H1 (cell line): ENCODE measurements around the gene GPR68. TPM values are rescaled to one million over a fixed set of nuclear protein-coding genes. Genes with fewer than 3 reads are reported as not detected.
"Not testable (repeated sequence)": the region's sequence is repeated elsewhere in the genome, so short reads cannot be mapped to it uniquely, and the experiment has no call there.

Experiments
- CTCF ChIA-PET: fragments of 300-600 bp; sonication (Branson Sonifier 250); formaldehyde crosslinking; loops from one replicate; lab custom pipeline; 2021; ENCODE audit not compliant: partially characterized antibody; lab: Charles Lee
- POLR2A ChIA-PET: fragments of 300-600 bp; sonication (Branson Sonifier 250); formaldehyde crosslinking; loops from one replicate; lab custom pipeline; 2021; ENCODE audit warnings: inconsistent platforms; ENCODE audit not compliant: partially characterized antibody; lab: Charles Lee
- DNase-seq, 2 experiments: peaks; one replicate each; pipeline versions ENCODE4 v3.0.0 to v3.0.0-alpha.2; 2010 to 2022; ENCODE audit warnings: low spot score in 2 of 2, low read depth in 1 of 2, mixed read lengths in 1 of 2
- FAIRE-seq: peaks from 2 replicates; lab custom pipeline; 2011; peaks lifted over from hg19 to GRCh38; lab: Jason Lieb, UNC
- H2AFZ ChIP-seq: 2 replicates; pipeline ENCODE4 v1.8.1; 2012; ENCODE audit warnings: low read length, inconsistent platforms
- H2AK5ac ChIP-seq: 2 replicates; pipeline ENCODE4 v1.6.1; 2013; ENCODE audit warnings: low read depth, low read length
- H2BK120ac ChIP-seq: replicated peaks from 2 replicates; pipeline ENCODE3; 2013; ENCODE audit warnings: low read depth, low read length, inconsistent platforms
- H2BK12ac ChIP-seq: 2 replicates; pipeline ENCODE4 v1.6.1; 2013; ENCODE audit warnings: low read depth, low read length
- H2BK15ac ChIP-seq: 2 replicates; pipeline ENCODE4 v1.6.1; 2013; ENCODE audit warnings: low read length
- H2BK20ac ChIP-seq: 2 replicates; pipeline ENCODE4 v1.6.1; 2013; ENCODE audit warnings: low read length
- H2BK5ac ChIP-seq: 2 replicates; pipeline ENCODE4 v1.6.1; 2013; ENCODE audit warnings: low read depth, low read length
- H3K14ac ChIP-seq: 2 replicates; pipeline ENCODE4 v1.6.1; 2013; ENCODE audit warnings: inconsistent platforms; ENCODE audit not compliant: insufficient read length
- H3K18ac ChIP-seq: 2 replicates; pipeline ENCODE4 v1.6.1; 2013; ENCODE audit warnings: low read length; ENCODE audit errors: extremely low read depth
- H3K23ac ChIP-seq: 2 replicates; pipeline ENCODE4 v1.6.1; 2013; ENCODE audit warnings: inconsistent platforms; ENCODE audit not compliant: insufficient read length
- H3K23me2 ChIP-seq: 2 replicates; pipeline ENCODE4 v1.6.1; 2013; ENCODE audit warnings: low read depth, low read length
- H3K27ac ChIP-seq: 2 replicates; pipeline ENCODE4 v1.6.1; 2011; ENCODE audit warnings: low read depth, low read length, inconsistent platforms
- H3K27me3 ChIP-seq, 4 experiments: replicated peaks in 1 of 4; 1 replicate in 1 of 4; 2 replicates in 3 of 4; pipeline versions ENCODE4 v1.6.1 to v1.8.1; 2011 to 2013; ENCODE audit warnings: low read length in 3 of 4, mild to moderate bottlenecking in 3 of 4, inconsistent platforms in 2 of 4, mixed read lengths in 2 of 4, moderate library complexity in 1 of 4; ENCODE audit not compliant: control insufficient read depth in 3 of 4, insufficient read depth in 3 of 4; ENCODE audit errors: extremely low read depth in 1 of 4
- H3K36me3 ChIP-seq, 4 experiments: 2 replicates each; pipeline versions ENCODE4 v1.6.1 to v1.8.1; 2011 to 2013; ENCODE audit warnings: mild to moderate bottlenecking in 4 of 4, low read length in 3 of 4, moderate library complexity in 2 of 4, control low read depth in 1 of 4, inconsistent platforms in 1 of 4; ENCODE audit not compliant: insufficient read depth in 4 of 4, control insufficient read depth in 2 of 4
- H3K4ac ChIP-seq: replicated peaks from 2 replicates; pipeline ENCODE3; 2013; ENCODE audit warnings: low read length, low read depth, mixed read lengths, inconsistent platforms; ENCODE audit not compliant: insufficient read length
- H3K4me1 ChIP-seq, 4 experiments: replicated peaks in 1 of 4; 1 replicate in 1 of 4; 2 replicates in 3 of 4; pipeline versions ENCODE4 v1.6.1 to v1.8.1; 2011 to 2013; ENCODE audit warnings: low read length in 3 of 4, inconsistent platforms in 2 of 4, mixed read lengths in 1 of 4; ENCODE audit not compliant: insufficient read depth in 4 of 4, control insufficient read depth in 3 of 4
- H3K4me2 ChIP-seq, 2 experiments: 2 replicates each; pipeline versions ENCODE4 v1.6.1 to v1.8.1; 2011 to 2013; ENCODE audit warnings: low read depth in 2 of 2, low read length in 2 of 2, control low read depth in 1 of 2, inconsistent platforms in 1 of 2, mild to moderate bottlenecking in 1 of 2; ENCODE audit not compliant: insufficient read depth in 1 of 2
- H3K4me3 ChIP-seq, 4 experiments: fragments of 200-600, 300-600 bp in 1 of 4; sonication (generic), shearing (Covaris generic), sonication (Bioruptor Twin) in 1 of 4; 2 replicates each; pipeline versions ENCODE4 v1.5.1 to v1.8.1; 2011 to 2016; ENCODE audit warnings: low read length in 4 of 4, low read depth in 3 of 4, control low read depth in 2 of 4, inconsistent platforms in 2 of 4, mild to moderate bottlenecking in 2 of 4, mixed read lengths in 1 of 4, moderate library complexity in 1 of 4; ENCODE audit not compliant: insufficient read depth in 2 of 4; ENCODE audit errors: extremely low read depth in 1 of 4
- H3K56ac ChIP-seq: replicated peaks from 2 replicates; pipeline ENCODE3; 2013; ENCODE audit warnings: low read depth, mild to moderate bottlenecking, mixed read lengths, low read length, inconsistent platforms; ENCODE audit not compliant: insufficient read length
- H3K79me1 ChIP-seq: 2 replicates; pipeline ENCODE4 v1.6.1; 2013; ENCODE audit warnings: low read depth, low read length, control low read depth
- H3K79me2 ChIP-seq, 2 experiments: 2 replicates each; pipeline versions ENCODE4 v1.6.1 to v1.8.1; 2012 to 2013; ENCODE audit warnings: low read length in 2 of 2, mild to moderate bottlenecking in 2 of 2, inconsistent platforms in 1 of 2; ENCODE audit not compliant: insufficient read depth in 2 of 2, control insufficient read depth in 1 of 2
- H3K9ac ChIP-seq, 4 experiments: replicated peaks in 1 of 4; 1 replicate in 1 of 4; 2 replicates in 3 of 4; pipeline versions ENCODE4 v1.6.1 to v1.8.1; 2011 to 2013; ENCODE audit warnings: low read depth in 3 of 4, low read length in 3 of 4, control low read depth in 2 of 4, mild to moderate bottlenecking in 2 of 4, moderate library complexity in 2 of 4, inconsistent platforms in 1 of 4; ENCODE audit errors: extremely low read depth in 1 of 4
- H3K9me3 ChIP-seq, 2 experiments: 2 replicates each; pipeline versions ENCODE4 v1.6.1 to v1.8.1; 2012 to 2013; ENCODE audit warnings: mild to moderate bottlenecking in 2 of 2, moderate library complexity in 2 of 2, control low read depth in 1 of 2, inconsistent platforms in 1 of 2, low read depth in 1 of 2, low read length in 1 of 2, mixed read lengths in 1 of 2; ENCODE audit not compliant: insufficient read depth in 2 of 2
- H4K20me1 ChIP-seq, 2 experiments: replicated peaks in 1 of 2; 2 replicates each; pipeline versions ENCODE3 to v1.8.1; 2011 to 2013; ENCODE audit warnings: inconsistent platforms in 2 of 2, low read length in 2 of 2, mild to moderate bottlenecking in 1 of 2; ENCODE audit not compliant: insufficient read depth in 2 of 2, control insufficient read depth in 1 of 2
- H4K5ac ChIP-seq: 2 replicates; pipeline ENCODE4 v1.6.1; 2013; ENCODE audit warnings: low read length, low read depth, mixed read lengths, inconsistent platforms; ENCODE audit not compliant: insufficient read length
- H4K8ac ChIP-seq: 2 replicates; pipeline ENCODE4 v1.8.0; 2013; ENCODE audit warnings: mild to moderate bottlenecking, moderate library complexity, low read length, inconsistent platforms; ENCODE audit not compliant: insufficient read depth; ENCODE audit errors: extremely low read depth
- H4K91ac ChIP-seq: replicated peaks from 2 replicates; pipeline ENCODE3; 2013; ENCODE audit warnings: low read length, mixed read lengths, inconsistent platforms; ENCODE audit not compliant: insufficient read length
- CHD2 ChIP-seq: IDR thresholded peaks from 2 replicates; pipeline ENCODE4 v1.6.1; 2012; ENCODE audit warnings: low read length, improper control_type of control experiment
- CTBP2 ChIP-seq: IDR thresholded peaks from 2 replicates; pipeline ENCODE4 v1.7.0; 2011; ENCODE audit warnings: borderline replicate concordance, mild to moderate bottlenecking, moderate library complexity, mixed read lengths, low read length; ENCODE audit not compliant: insufficient read depth, insufficient read length
- POLR2AphosphoS5 ChIP-seq: IDR thresholded peaks from 2 replicates; pipeline ENCODE4 v1.6.1; 2011; ENCODE audit warnings: low read depth, low read length
- POU5F1 ChIP-seq: IDR thresholded peaks from 2 replicates; pipeline ENCODE4 v1.6.1; 2011; ENCODE audit warnings: low read depth, mild to moderate bottlenecking, low read length, moderate library complexity
- RFX5 ChIP-seq: IDR thresholded peaks from 2 replicates; pipeline ENCODE4 v1.6.1; 2011; ENCODE audit warnings: low read depth, low read length, improper control_type of control experiment, borderline replicate concordance
- SIN3A ChIP-seq, 2 experiments: IDR thresholded peaks in 1 of 2; conservative IDR thresholded peaks in 1 of 2; 2 replicates each; pipeline ENCODE4 v1.6.1; 2011 to 2012; ENCODE audit warnings: low read length in 2 of 2, improper control_type of control experiment in 1 of 2, low read depth in 1 of 2, mild to moderate bottlenecking in 1 of 2
- SP2 ChIP-seq: IDR thresholded peaks from 2 replicates; pipeline ENCODE4 v1.6.1; 2012; ENCODE audit warnings: mild to moderate bottlenecking, low read length, inconsistent platforms
- TCF12 ChIP-seq: IDR thresholded peaks from 2 replicates; pipeline ENCODE4 v1.6.1; 2011; ENCODE audit warnings: low read depth, mild to moderate bottlenecking, low read length
- TEAD4 ChIP-seq: IDR thresholded peaks from 2 replicates; pipeline ENCODE4 v1.6.1; 2012; ENCODE audit warnings: low read depth, low read length, inconsistent platforms, mixed read lengths
- WGBS, 2 experiments: shearing (Covaris generic) in 1 of 2; methylation state at CpG; one replicate each; pipeline versions ENCODE4 v1.1.6 to v1.1.7; 2013 to 2015; ENCODE audit warnings: low lambda C conversion rate in 2 of 2, mixed read lengths in 2 of 2, inconsistent platforms in 1 of 2, low coverage in 1 of 2, missing lambda C conversion rate in 1 of 2; ENCODE audit not compliant: insufficient replicate concordance in 2 of 2, insufficient coverage in 1 of 2, insufficient read length in 1 of 2; ENCODE audit errors: extremely low coverage in 1 of 2, missing lambda C conversion rate in 1 of 2; 5-methylcytosine and 5-hydroxymethylcytosine counted together
- polyA plus RNA-seq, 7 experiments: library from polyadenylated mRNA; depleted of rRNA in 3 of 7; stranded (reverse) in 5 of 7; unstranded in 2 of 7; fragments of >200 nt in 5 of 7; fragments of 200-250 nt in 2 of 7; gene quantifications; 1 replicate in 5 of 7; 2 replicates in 1 of 7; 4 replicates in 1 of 7; pipeline versions ENCODE4 v1.2.1 to v1.2.3, GENCODE V29; 2011 to 2013; ENCODE audit warnings: missing spikeins in 2 of 7, mixed read lengths in 2 of 7
- total RNA-seq: library from RNA; stranded (reverse); fragmentation: NEBNext Ultra II Directional; extraction: Animal tissue kit (Norgen Biotek cat#: 25700); gene quantifications from 2 replicates; pipeline ENCODE4 v1.2.1, GENCODE V29; 2021

The GPR68 gene
- total and polyA plus RNA-seq, 2 of the 8 experiments (the other 6 are each of a cell fraction or from before 2014, with no cell fraction given) = 0.22 to 0.76 TPM

- TF ChIP-seq TEAD4 (no peak), SIN3A (conservative IDR thresholded peaks at IDR 0.05 in 1 of 2, IDR thresholded peaks at IDR 0.05 in 1 of 2; ENCODE audit: low read depth in 1 of 2, low read length in 2 of 2) (no peak), POU5F1 (no peak), CHD2 (no peak), TCF12 (no peak), POLR2AphosphoS5 (no peak), RFX5 (no peak), SP2 (no peak), CTBP2 (no peak)
- TF ChIP-seq, all 59 proteins: peak for 0
Measured at GRCh38 chr14:91246051-91246852, 1.7 kb upstream of the GPR68 start (continued).

- not testable (repeated sequence) for H2BK15ac ChIP-seq, H4K5ac ChIP-seq, H2AK5ac ChIP-seq, H3K23ac ChIP-seq, H3K4ac ChIP-seq, H4K91ac ChIP-seq, H4K20me1 ChIP-seq, H3K79me1 ChIP-seq, H3K27ac ChIP-seq, H4K8ac ChIP-seq, H3K23me2 ChIP-seq, H2BK120ac ChIP-seq, H3K9me3 ChIP-seq, H2BK20ac ChIP-seq, H3K56ac ChIP-seq, H3K4me3 ChIP-seq, H3K4me2 ChIP-seq, H3K18ac ChIP-seq, H3K79me2 ChIP-seq, H3K9ac ChIP-seq, H3K14ac ChIP-seq, H3K36me3 ChIP-seq, H2AFZ ChIP-seq, H3K4me1 ChIP-seq, H2BK12ac ChIP-seq, DNase-seq, H3K27me3 ChIP-seq, FAIRE-seq
- ChIA-PET CTCF (interaction anchor here (0.6 to 4.5 kb wide), 4 partner anchors 10 to 171 kb away, joined by 3 to 16 read pairs (median 5); no protein-coding TSS in a partner anchor), POLR2A (interaction anchor here (1.7 kb wide), 1 partner anchor 12 kb away, joined by 5 read pairs; no protein-coding TSS in a partner anchor)
- WGBS, 2 experiments = 98% methylated on average over 8 of the region's 8 CpGs; no CpG with 5 or more reads in 1 of the 2 experiments
- peak overlapping the region; percentile 35; the same call in 1 of the 2 replicates for H2BK5ac ChIP-seq
Measured at GRCh38 chr14:91245616-91246015, 1.1 kb upstream of the GPR68 start.
